ENCODE data around the gene DNM1. TPM values are rescaled to one million over a fixed set of nuclear protein-coding genes. Genes with fewer than 3 reads are reported as not detected.

Gene DNM1
- total and polyA plus RNA-seq, 4 donors: 0.29 to 5.9 (median 1.1) TPM

GRCh38 chr9:128250839-128251731, 47.9 kb downstream of the DNM1 start:
- Histone ChIP-seq H3K36me3 (ENCODE audit: control insufficient read depth in 4 of 4, insufficient read depth in 3 of 4, low read depth in 1 of 4, low read length in 3 of 4) (no peaks in the 10 kb centered on the region), H3K4me1 (ENCODE audit: control insufficient read depth in 4 of 4, insufficient read depth in 4 of 4, low read length in 3 of 4) (peaks cover 0 to 6% (median 1%) of the 10 kb centered on the region in 4 donors), H3K27me3 (ENCODE audit: control insufficient read depth in 4 of 4, insufficient read depth in 4 of 4, low read length in 3 of 4) (no peaks in the 10 kb centered on the region), H3K4me3 (ENCODE audit: low read depth in 1 of 3, low read length in 3 of 3) (peak overlapping the region in 1 of 3 donors; percentile 19), H3K9ac (ENCODE audit: low read depth in 1 of 2, low read length in 2 of 2) (no peak overlapping the region), H3K27ac (ENCODE audit: low read depth in 1 of 2, low read length in 2 of 2) (no peak overlapping the region), H3K9me3 (ENCODE audit: control insufficient read depth in 4 of 4, low read length in 3 of 4) (no peaks in the 10 kb centered on the region)
- TF ChIP-seq MAX (IDR thresholded peaks at IDR 0.05): no peak
- no peak for TF ChIP-seq EGR1 (IDR thresholded peaks at IDR 0.05; ENCODE audit: low read depth in 2 of 2)
- TF ChIP-seq FOXA1 (IDR thresholded peaks at IDR 0.05): no peak
- TF ChIP-seq TAF1 (conservative IDR thresholded peaks at IDR 0.05): no peak
- TF ChIP-seq GABPA (IDR thresholded peaks at IDR 0.05 in 1 of 2, conservative IDR thresholded peaks at IDR 0.05 in 1 of 2): no peak
- TF ChIP-seq JUND (IDR thresholded peaks at IDR 0.05): no peak
- TF ChIP-seq HNF4A (conservative IDR thresholded peaks at IDR 0.05): no peak
- TF ChIP-seq REST (IDR thresholded peaks at IDR 0.05): no peak
- TF ChIP-seq YY1 (IDR thresholded peaks at IDR 0.05): no peak
- no peak for TF ChIP-seq RAD21 (IDR thresholded peaks at IDR 0.05)
- no peak for TF ChIP-seq CTCF (IDR thresholded peaks at IDR 0.05; ENCODE audit: low read depth, low read length, missing input control)
- no peak for TF ChIP-seq ATF3 (IDR thresholded peaks at IDR 0.05)
- no peak for TF ChIP-seq SP1 (IDR thresholded peaks at IDR 0.05)
- no peak for TF ChIP-seq RXRA (IDR thresholded peaks at IDR 0.05)
- TF ChIP-seq NR2F2 (IDR thresholded peaks at IDR 0.05): no peak
- no peak for TF ChIP-seq HNF4G (IDR thresholded peaks at IDR 0.05)
- TF ChIP-seq ZBTB33 (IDR thresholded peaks at IDR 0.05): no peak
- TF ChIP-seq FOXA2 (IDR thresholded peaks at IDR 0.05): no peak
- WGBS: 36% methylated on average over 43 of the region's 43 CpGs
- DNase-seq (ENCODE audit: low spot score): no peak

All from liver (tissue), 9 donors.